Stomach (tissue), 4 donors: ENCODE measurements around the gene SLC36A1.

Experiments used
- POLR2AphosphoS5 ChIP-seq, 3 donors: sonication (generic); formaldehyde crosslinking; IDR thresholded peaks; one replicate each; pipeline ENCODE4 v1.6.1; 2016; ENCODE audit warnings: antibody characterized with exemption in 3 of 3
- TF ChIP-seq, protein P1 (sequence below), 7 experiments: fragments of 450-650 bp in 4 of 7; fragments of 200-600 bp in 3 of 7; sonication (generic) in 3 of 7; IDR thresholded peaks; one replicate each; pipeline ENCODE4 v1.5.1; 2016 to 2019; ENCODE audit warnings: antibody characterized with exemption in 7 of 7, control low read depth in 2 of 7, mild to moderate bottlenecking in 1 of 7

DNA sequence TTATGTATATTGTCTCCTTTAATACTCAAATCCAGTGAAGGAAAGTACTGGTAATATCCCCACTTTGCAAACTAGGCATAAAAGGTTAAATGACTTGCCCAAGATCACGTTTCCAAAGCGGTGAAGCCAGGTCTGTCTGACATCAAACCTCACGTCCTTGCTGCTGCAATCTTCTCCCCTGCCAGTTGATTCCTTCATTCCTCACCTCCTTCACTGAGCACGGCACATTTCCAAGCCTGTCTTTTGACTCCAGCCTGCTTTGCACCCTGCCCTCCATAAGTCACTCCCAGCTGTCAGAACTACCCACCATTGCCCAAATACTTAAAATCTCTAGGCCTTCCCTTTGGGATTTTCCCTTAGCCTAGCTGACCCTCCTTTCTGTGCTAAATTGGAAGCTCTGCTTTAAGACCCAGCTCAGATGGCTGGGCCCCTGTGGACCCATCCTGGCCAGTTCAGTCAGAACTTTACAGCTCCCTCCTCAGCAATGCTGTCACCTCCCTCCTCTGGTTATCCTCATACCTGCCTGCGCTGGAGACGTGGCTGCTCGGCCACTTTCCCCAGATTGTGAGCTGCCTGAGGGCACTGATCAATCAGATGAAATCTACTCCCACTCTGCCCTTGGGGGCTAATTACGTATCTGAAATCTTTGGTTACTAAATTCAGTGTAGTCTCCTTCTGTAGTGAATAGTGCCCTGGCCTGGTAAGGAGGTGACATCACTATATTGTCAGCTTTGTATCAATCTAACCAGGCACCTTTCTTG, 51.2 kb downstream of the SLC36A1 start:
- TF ChIP-seq, protein P1, sequence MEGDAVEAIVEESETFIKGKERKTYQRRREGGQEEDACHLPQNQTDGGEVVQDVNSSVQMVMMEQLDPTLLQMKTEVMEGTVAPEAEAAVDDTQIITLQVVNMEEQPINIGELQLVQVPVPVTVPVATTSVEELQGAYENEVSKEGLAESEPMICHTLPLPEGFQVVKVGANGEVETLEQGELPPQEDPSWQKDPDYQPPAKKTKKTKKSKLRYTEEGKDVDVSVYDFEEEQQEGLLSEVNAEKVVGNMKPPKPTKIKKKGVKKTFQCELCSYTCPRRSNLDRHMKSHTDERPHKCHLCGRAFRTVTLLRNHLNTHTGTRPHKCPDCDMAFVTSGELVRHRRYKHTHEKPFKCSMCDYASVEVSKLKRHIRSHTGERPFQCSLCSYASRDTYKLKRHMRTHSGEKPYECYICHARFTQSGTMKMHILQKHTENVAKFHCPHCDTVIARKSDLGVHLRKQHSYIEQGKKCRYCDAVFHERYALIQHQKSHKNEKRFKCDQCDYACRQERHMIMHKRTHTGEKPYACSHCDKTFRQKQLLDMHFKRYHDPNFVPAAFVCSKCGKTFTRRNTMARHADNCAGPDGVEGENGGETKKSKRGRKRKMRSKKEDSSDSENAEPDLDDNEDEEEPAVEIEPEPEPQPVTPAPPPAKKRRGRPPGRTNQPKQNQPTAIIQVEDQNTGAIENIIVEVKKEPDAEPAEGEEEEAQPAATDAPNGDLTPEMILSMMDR (IDR thresholded peaks at IDR 0.05), result no peak
- no peak for TF ChIP-seq POLR2AphosphoS5 (IDR thresholded peaks at IDR 0.05)
